Transverse colon (tissue), 4 donors: Measurements from ENCODE around the gene ASB10. TPM values are rescaled to one million over a fixed set of nuclear protein-coding genes. Genes with fewer than 3 reads are reported as not detected.

Experiments
- DNase-seq: peaks from one replicate; pipeline ENCODE4 v3.0.0-alpha.2; 2019
- H3K27ac ChIP-seq, 4 donors: fragments of 200-600 bp; sonication (generic); 2 replicates each; pipeline ENCODE4 v1.5.1; 2016 to 2018; ENCODE audit warnings: inconsistent platforms in 4 of 4
- H3K27me3 ChIP-seq: fragments of 200-600 bp; sonication (generic); 2 replicates; pipeline ENCODE4 v1.5.1; 2017; ENCODE audit warnings: inconsistent platforms
- H3K36me3 ChIP-seq, 4 donors: fragments of 200-600 bp; sonication (generic); 2 replicates each; pipeline ENCODE4 v1.5.1; 2017 to 2019; ENCODE audit warnings: inconsistent platforms in 4 of 4
- H3K4me1 ChIP-seq, 4 donors: fragments of 200-600 bp; sonication (generic); 2 replicates each; pipeline ENCODE4 v1.5.1; 2017 to 2020; ENCODE audit warnings: inconsistent platforms in 4 of 4
- H3K4me3 ChIP-seq, 4 donors: fragments of 200-600 bp; sonication (generic); 1 replicate in 1 of 4; 2 replicates in 3 of 4; pipeline versions ENCODE4 v1.5.1 to v1.6.1; 2017 to 2019; ENCODE audit warnings: inconsistent platforms in 4 of 4
- H3K9me3 ChIP-seq, 2 donors: fragments of 200-600 bp; sonication (generic); 2 replicates each; pipeline ENCODE4 v1.5.1; 2017 to 2019; ENCODE audit warnings: inconsistent platforms in 2 of 2
- EP300 ChIP-seq: sonication (generic); formaldehyde crosslinking; IDR thresholded peaks from one replicate; pipeline ENCODE4 v1.6.1; 2017; ENCODE audit warnings: antibody characterized with exemption, low read depth
- POLR2A ChIP-seq: fragments of 450-650 bp; IDR thresholded peaks from one replicate; pipeline ENCODE4 v1.6.1; 2016; ENCODE audit warnings: antibody characterized with exemption, mild to moderate bottlenecking, moderate library complexity
- POLR2AphosphoS5 ChIP-seq, 3 donors: sonication (generic); formaldehyde crosslinking; IDR thresholded peaks; one replicate each; pipeline ENCODE4 v1.6.1; 2016; ENCODE audit warnings: antibody characterized with exemption in 3 of 3
- WGBS, 2 donors: methylation state at CpG; one replicate each; pipeline ENCODE4 v1.1.5; 2018; ENCODE audit warnings: low coverage in 1 of 2; 5-methylcytosine and 5-hydroxymethylcytosine counted together
- in situ Hi-C, 4 donors: fragments of 200-750 bp; cut with MboI; loops; one replicate each; pipeline versions ENCODE4 v1.15.0 to v1.15.1; 2017; ENCODE audit warnings: low sequenced_read_pairs in 3 of 4, low pct_ligation_motif_present in 1 of 4, low pct_unique_long_range_greater_than_20kb in 1 of 4
- intact Hi-C: fragments of 100-400 bp; cut with DNase I; formaldehyde crosslinking; loops from one replicate; pipeline ENCODE4 v1.15.1; 2023; ENCODE audit warnings: low total_unique reads
- total RNA-seq, 4 donors: library from RNA; depleted of rRNA; stranded (reverse); fragments of >200 nt; gene quantifications; one replicate each; pipeline ENCODE4 v1.1.0, GENCODE V29; 2016
- TF ChIP-seq, protein P1 (sequence below), 5 experiments: fragments of 200-600 bp in 3 of 5; fragments of 450-650 bp in 2 of 5; sonication (generic) in 3 of 5; IDR thresholded peaks; 1 replicate in 2 of 5; 2 replicates in 3 of 5; pipeline ENCODE4 v1.5.1; 2016 to 2017; ENCODE audit warnings: antibody characterized with exemption in 5 of 5, inconsistent platforms in 3 of 5, mild to moderate bottlenecking in 2 of 5, moderate library complexity in 1 of 5

Gene ASB10
- total RNA-seq, 4 donors from 2014 or later = not detected

GRCh38 chr7:151126491-151127137, 60.4 kb downstream of the ASB10 start:
- peaks cover 0 to 10% (median 4%) of the 10 kb centered on the region in 4 donors for H3K36me3 ChIP-seq
- peaks cover 0 to 25% (median 19%) of the 10 kb centered on the region in 4 donors for H3K4me1 ChIP-seq
- H3K4me3 ChIP-seq = peak overlapping the region in 1 of 4 donors; percentile 49
- DNase-seq = peak; percentile 77
- H3K27me3 ChIP-seq = no peaks in the 10 kb centered on the region
- peak overlapping the region in 3 of 4 donors; percentile 68 to 80 (median 73) for H3K27ac ChIP-seq
- 40% methylated on average over 16 of the region's 19 CpGs; no CpG with 5 or more reads in 1 of the 2 donors for WGBS, 2 donors
- intact Hi-C loops (loop anchor here (10.0 kb wide), 1 partner anchor 178 kb away; no protein-coding TSS in a partner anchor), in situ Hi-C loops (loop anchor here in 2 of 4 donors (5.0 to 10.0 kb wide), 2 partner anchors 46 to 48 kb away; no protein-coding TSS in a partner anchor)
- TF ChIP-seq EP300 (no peak), POLR2A (peak; percentile 5), POLR2AphosphoS5 (IDR thresholded peaks at IDR 0.05) (peak in 1 of 3 donors; percentile 4)
- TF ChIP-seq, protein P1, sequence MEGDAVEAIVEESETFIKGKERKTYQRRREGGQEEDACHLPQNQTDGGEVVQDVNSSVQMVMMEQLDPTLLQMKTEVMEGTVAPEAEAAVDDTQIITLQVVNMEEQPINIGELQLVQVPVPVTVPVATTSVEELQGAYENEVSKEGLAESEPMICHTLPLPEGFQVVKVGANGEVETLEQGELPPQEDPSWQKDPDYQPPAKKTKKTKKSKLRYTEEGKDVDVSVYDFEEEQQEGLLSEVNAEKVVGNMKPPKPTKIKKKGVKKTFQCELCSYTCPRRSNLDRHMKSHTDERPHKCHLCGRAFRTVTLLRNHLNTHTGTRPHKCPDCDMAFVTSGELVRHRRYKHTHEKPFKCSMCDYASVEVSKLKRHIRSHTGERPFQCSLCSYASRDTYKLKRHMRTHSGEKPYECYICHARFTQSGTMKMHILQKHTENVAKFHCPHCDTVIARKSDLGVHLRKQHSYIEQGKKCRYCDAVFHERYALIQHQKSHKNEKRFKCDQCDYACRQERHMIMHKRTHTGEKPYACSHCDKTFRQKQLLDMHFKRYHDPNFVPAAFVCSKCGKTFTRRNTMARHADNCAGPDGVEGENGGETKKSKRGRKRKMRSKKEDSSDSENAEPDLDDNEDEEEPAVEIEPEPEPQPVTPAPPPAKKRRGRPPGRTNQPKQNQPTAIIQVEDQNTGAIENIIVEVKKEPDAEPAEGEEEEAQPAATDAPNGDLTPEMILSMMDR (IDR thresholded peaks at IDR 0.05) = no peak
- no peaks in the 10 kb centered on the region for H3K9me3 ChIP-seq

- intact Hi-C loops = loop anchor here (10.0 kb wide), 1 partner anchor 179 kb away; no protein-coding TSS in a partner anchor
- Histone ChIP-seq H3K9me3 (no peaks in the 10 kb centered on the region), H3K4me1 (peaks cover 0 to 25% (median 19%) of the 10 kb centered on the region in 4 donors), H3K4me3 (peak overlapping the region in 3 of 4 donors; percentile 36 to 49 (median 40)), H3K36me3 (peaks cover 0 to 10% (median 4%) of the 10 kb centered on the region in 4 donors), H3K27me3 (no peaks in the 10 kb centered on the region), H3K27ac (peak overlapping the region; percentile 9 to 80 (median 70))
- TF ChIP-seq, protein P1 (IDR thresholded peaks at IDR 0.05) = no peak
- TF ChIP-seq EP300 (no peak), POLR2A (no peak), POLR2AphosphoS5 (IDR thresholded peaks at IDR 0.05) (no peak)
- WGBS, 2 donors = 40% methylated on average over 58 of the region's 58 CpGs; no CpG with 5 or more reads in 1 of the 2 donors
- DNase-seq = peak; percentile 60
- in situ Hi-C loops = loop anchor here in 2 of 4 donors (5.0 to 10.0 kb wide), 2 partner anchors 46 to 49 kb away; no protein-coding TSS in a partner anchor
Measured at GRCh38 chr7:151125846-151126481, 61.1 kb downstream of the ASB10 start.

Other genes starting within 250 kb of the ASB10 start
- gene KCNH2, start 208.9 kb downstream of the ASB10 start, total RNA-seq = 10 to 100 TPM in 3 of 4 donors, 1 to 10 TPM in 1; 9.5 to 39.0 (median 19.3) TPM
- 10 to 100 TPM in 2 of 4 donors, 1 to 10 TPM in 2; 2.5 to 34.2 (median 7.0) TPM for gene NOS3, start 196.2 kb downstream of the ASB10 start, total RNA-seq
- 1 to 10 TPM in 1 of 4 donors, not detected in 3; 1.1 TPM for gene ATG9B, start 162.8 kb downstream of the ASB10 start, total RNA-seq
- gene ABCB8, start 158.8 kb downstream of the ASB10 start, total RNA-seq = 10 to 100 TPM; 33.3 to 76.4 (median 51.4) TPM
- 1 to 10 TPM; 2.6 to 4.3 (median 3.1) TPM for gene ASIC3, start 138.7 kb downstream of the ASB10 start, total RNA-seq
- gene CDK5, start 129.4 kb downstream of the ASB10 start, total RNA-seq = 10 to 100 TPM in 3 of 4 donors, 1 to 10 TPM in 1; 1.1 to 33.8 (median 10.7) TPM
- gene SLC4A2, start 127.7 kb downstream of the ASB10 start, total RNA-seq = 100 to 1,000 TPM in 2 of 4 donors, 10 to 100 TPM in 2; 61.7 to 464 (median 83.2) TPM
- gene FASTK, start 106.4 kb downstream of the ASB10 start, total RNA-seq = 100 to 1,000 TPM; 121 to 241 (median 144) TPM
- gene TMUB1, start 103.8 kb downstream of the ASB10 start, total RNA-seq = 100 to 1,000 TPM in 1 of 4 donors, 10 to 100 TPM in 3; 67.5 to 105 (median 85.9) TPM
- 10 to 100 TPM; 54.9 to 74.4 (median 63.8) TPM for gene AGAP3, start 100.8 kb downstream of the ASB10 start, total RNA-seq
- not detected for gene GBX1, start 19.6 kb downstream of the ASB10 start, total RNA-seq
- not detected for gene H2BK1, start 23.2 kb upstream of the ASB10 start, total RNA-seq
- gene ABCF2, start 40.0 kb upstream of the ASB10 start, total RNA-seq = 10 to 100 TPM in 3 of 4 donors, 1 to 10 TPM in 1; 10.0 to 30.8 (median 27.8) TPM
- 100 to 1,000 TPM in 1 of 4 donors, 10 to 100 TPM in 3; 48.4 to 104 (median 50.9) TPM for gene CHPF2, start 45.2 kb upstream of the ASB10 start, total RNA-seq
- 10 to 100 TPM in 2 of 4 donors, 1 to 10 TPM in 2; 6.6 to 19.1 (median 9.9) TPM for gene SMARCD3, start 61.4 kb upstream of the ASB10 start, total RNA-seq
- gene NUB1, start 154.6 kb upstream of the ASB10 start, total RNA-seq = 10 to 100 TPM; 26.3 to 69.5 (median 56.4) TPM
- gene WDR86, start 222.8 kb upstream of the ASB10 start, total RNA-seq = 10 to 100 TPM in 1 of 4 donors, 1 to 10 TPM in 3; 2.8 to 33.3 (median 7.1) TPM